ENCODE data around the gene RAMP1. TPM values are rescaled to one million over a fixed set of nuclear protein-coding genes. Genes with fewer than 3 reads are reported as not detected.

Gene RAMP1
- total RNA-seq, 1 donor from 2014 or later = 9.1 TPM

- peaks cover 2% of the 10 kb centered on the region for H3K36me3 Mint-ChIP-seq (ENCODE audit: low read depth, unreplicated experiment)
- Histone ChIP-seq H2AFZ (ENCODE audit: low read depth, low read length) (no peak overlapping the region), H3K4me2 (ENCODE audit: low read length) (no peak overlapping the region), H4K20me1 (ENCODE audit: insufficient read depth, low read length) (no peaks in the 10 kb centered on the region), H3K4me3 (ENCODE audit: insufficient read depth, low read depth, low read length) (no peak overlapping the region), H3K9me3 (ENCODE audit: insufficient read depth, low read depth, low read length) (no peaks in the 10 kb centered on the region), H3K36me3 (ENCODE audit: insufficient read depth, low read length) (no peaks in the 10 kb centered on the region), H3K9ac (ENCODE audit: low read length) (no peak overlapping the region), H3K27me3 (ENCODE audit: insufficient read depth, low read length) (no peaks in the 10 kb centered on the region), H3K27ac (ENCODE audit: low read depth, low read length) (no peak overlapping the region), H3K79me2 (ENCODE audit: insufficient read depth, low read length) (no peaks in the 10 kb centered on the region), H3K4me1 (ENCODE audit: insufficient read depth, low read length) (no peaks in the 10 kb centered on the region)
- no peak for DNase-seq (ENCODE audit: low read depth)
- FAIRE-seq = no peak
- no peak for TF ChIP-seq EZH2 (IDR thresholded peaks at IDR 0.05; ENCODE audit: insufficient read depth, low read length)
- TF ChIP-seq, protein P1, sequence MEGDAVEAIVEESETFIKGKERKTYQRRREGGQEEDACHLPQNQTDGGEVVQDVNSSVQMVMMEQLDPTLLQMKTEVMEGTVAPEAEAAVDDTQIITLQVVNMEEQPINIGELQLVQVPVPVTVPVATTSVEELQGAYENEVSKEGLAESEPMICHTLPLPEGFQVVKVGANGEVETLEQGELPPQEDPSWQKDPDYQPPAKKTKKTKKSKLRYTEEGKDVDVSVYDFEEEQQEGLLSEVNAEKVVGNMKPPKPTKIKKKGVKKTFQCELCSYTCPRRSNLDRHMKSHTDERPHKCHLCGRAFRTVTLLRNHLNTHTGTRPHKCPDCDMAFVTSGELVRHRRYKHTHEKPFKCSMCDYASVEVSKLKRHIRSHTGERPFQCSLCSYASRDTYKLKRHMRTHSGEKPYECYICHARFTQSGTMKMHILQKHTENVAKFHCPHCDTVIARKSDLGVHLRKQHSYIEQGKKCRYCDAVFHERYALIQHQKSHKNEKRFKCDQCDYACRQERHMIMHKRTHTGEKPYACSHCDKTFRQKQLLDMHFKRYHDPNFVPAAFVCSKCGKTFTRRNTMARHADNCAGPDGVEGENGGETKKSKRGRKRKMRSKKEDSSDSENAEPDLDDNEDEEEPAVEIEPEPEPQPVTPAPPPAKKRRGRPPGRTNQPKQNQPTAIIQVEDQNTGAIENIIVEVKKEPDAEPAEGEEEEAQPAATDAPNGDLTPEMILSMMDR (IDR thresholded peaks at IDR 0.05; ENCODE audit: insufficient read depth, low read depth, low read length) = no peak
- no peaks in the 10 kb centered on the region for H3K4me1 Mint-ChIP-seq (ENCODE audit: low read depth, unreplicated experiment)
- H3K27ac Mint-ChIP-seq (ENCODE audit: unreplicated experiment) = no peak overlapping the region
- H3K9me3 Mint-ChIP-seq (ENCODE audit: unreplicated experiment) = no peaks in the 10 kb centered on the region
- H3K27me3 Mint-ChIP-seq (ENCODE audit: low read depth, unreplicated experiment) = peaks cover 13% of the 10 kb centered on the region
- H3K4me3 Mint-ChIP-seq (ENCODE audit: unreplicated experiment) = no peak overlapping the region
These were observed 62.6 kb downstream of the RAMP1 start for GRCh38 chr2:237921967-237922492.

GRCh38 chr2:237922641-237923361 is 63.4 kb downstream of the RAMP1 start:
- DNase-seq (ENCODE audit: low read depth) (no peak), FAIRE-seq (no peak)
- no peak overlapping the region for H3K4me2 ChIP-seq (ENCODE audit: low read length)
- Mint-ChIP-seq H3K36me3 (ENCODE audit: low read depth, unreplicated experiment) (peaks cover 2% of the 10 kb centered on the region), H3K27ac (ENCODE audit: unreplicated experiment) (no peak overlapping the region), H3K4me3 (ENCODE audit: unreplicated experiment) (no peak overlapping the region), H3K4me1 (ENCODE audit: low read depth, unreplicated experiment) (no peaks in the 10 kb centered on the region), H3K9me3 (ENCODE audit: unreplicated experiment) (peaks cover 1% of the 10 kb centered on the region), H3K27me3 (ENCODE audit: low read depth, unreplicated experiment) (peaks cover 19% of the 10 kb centered on the region)
- H3K4me3 ChIP-seq (ENCODE audit: insufficient read depth, low read depth, low read length) = no peak overlapping the region
- H3K27ac ChIP-seq (ENCODE audit: low read depth, low read length) = no peak overlapping the region
- H3K4me1 ChIP-seq (ENCODE audit: insufficient read depth, low read length) = no peaks in the 10 kb centered on the region
- H3K9me3 ChIP-seq (ENCODE audit: insufficient read depth, low read depth, low read length) = no peaks in the 10 kb centered on the region
- no peaks in the 10 kb centered on the region for H3K79me2 ChIP-seq (ENCODE audit: insufficient read depth, low read length)
- H4K20me1 ChIP-seq (ENCODE audit: insufficient read depth, low read length) = no peaks in the 10 kb centered on the region
- H3K36me3 ChIP-seq (ENCODE audit: insufficient read depth, low read length) = no peaks in the 10 kb centered on the region
- H3K9ac ChIP-seq (ENCODE audit: low read length) = no peak overlapping the region
- no peak overlapping the region for H2AFZ ChIP-seq (ENCODE audit: low read depth, low read length)
- no peaks in the 10 kb centered on the region for H3K27me3 ChIP-seq (ENCODE audit: insufficient read depth, low read length)
- TF ChIP-seq, protein P1 (IDR thresholded peaks at IDR 0.05; ENCODE audit: insufficient read depth, low read depth, low read length) = no peak
- TF ChIP-seq EZH2 (IDR thresholded peaks at IDR 0.05; ENCODE audit: insufficient read depth, low read length) = no peak
